M059J (cell line): ENCODE data around the gene EIF2S3B. TPM values are rescaled to one million over a fixed set of nuclear protein-coding genes. Genes with fewer than 3 reads are reported as not detected.
"Not testable (repeated sequence)": the region's sequence is repeated elsewhere in the genome, so short reads cannot be mapped to it uniquely, and the experiment has no call there.

Experiments
- DNase-seq: peaks from one replicate; pipeline ENCODE4 v3.0.0-alpha.2; 2012; ENCODE audit warnings: low read depth
- total RNA-seq: library from RNA; depleted of rRNA; stranded (reverse); fragments of >200 nt; shearing (Covaris generic); gene quantifications from 2 replicates; pipeline ENCODE4 v1.2.3, GENCODE V29; 2014; rRNA removed

Gene EIF2S3B
- 0.64 and 1.1 TPM in 2 replicates for total RNA-seq

- DNase-seq: no peak
These were observed at the start of gene EIF2S3B for GRCh38 chr12:10505620-10506019. Gene EIF2S3B, plus strand, starts transcription at chr12:10505890. Its CDS starts 13 bp downstream, at chr12:10505903.

- peak; percentile 25 for DNase-seq
These were observed 48.8 kb upstream of the EIF2S3B start for GRCh38 chr12:10456856-10457255.

GRCh38 chr12:10457760-10458159 is 47.9 kb upstream of the EIF2S3B start:
- DNase-seq: no peak

GRCh38 chr12:10466311-10466710 is 39.4 kb upstream of the EIF2S3B start:
- DNase-seq: no peak

- DNase-seq: no peak
These were observed 36.0 kb upstream of the EIF2S3B start for GRCh38 chr12:10469701-10470100.

GRCh38 chr12:10472808-10473207 is 32.9 kb upstream of the EIF2S3B start:
- DNase-seq: not testable (repeated sequence)

GRCh38 chr12:10481901-10482300 is 23.8 kb upstream of the EIF2S3B start:
- DNase-seq: not testable (repeated sequence)

GRCh38 chr12:10487328-10487727 is 18.4 kb upstream of the EIF2S3B start:
- DNase-seq: not testable (repeated sequence)

- DNase-seq: no peak
These were observed 13.9 kb upstream of the EIF2S3B start for GRCh38 chr12:10491766-10492165.

GRCh38 chr12:10497602-10498001 is 8.1 kb upstream of the EIF2S3B start:
- peak; percentile 19 for DNase-seq

- DNase-seq: no peak
These were observed 7.6 kb upstream of the EIF2S3B start for GRCh38 chr12:10498042-10498441.

- peak; percentile 25 for DNase-seq
These were observed 4.7 kb upstream of the EIF2S3B start for GRCh38 chr12:10501030-10501429.

- DNase-seq: no peak
These were observed 2.2 kb upstream of the EIF2S3B start for GRCh38 chr12:10503460-10503859.

GRCh38 chr12:10511756-10512355 is 6.2 kb downstream of the EIF2S3B start:
- no peak for DNase-seq

- DNase-seq: no peak
These were observed 7.1 kb downstream of the EIF2S3B start for GRCh38 chr12:10512798-10513197.

- no peak for DNase-seq
These were observed 15.9 kb downstream of the EIF2S3B start for GRCh38 chr12:10521555-10521954.

GRCh38 chr12:10528174-10528953 is 22.7 kb downstream of the EIF2S3B start:
- DNase-seq: no peak

- DNase-seq: no peak
These were observed 23.9 kb downstream of the EIF2S3B start for GRCh38 chr12:10529603-10530002.

GRCh38 chr12:10537721-10538120 is 32.0 kb downstream of the EIF2S3B start:
- no peak for DNase-seq

- DNase-seq: peak; percentile 32
These were observed 35.1 kb downstream of the EIF2S3B start for GRCh38 chr12:10540776-10541205.

- DNase-seq: no peak
These were observed 37.8 kb downstream of the EIF2S3B start for GRCh38 chr12:10543499-10543898.

GRCh38 chr12:10551375-10551774 is 45.7 kb downstream of the EIF2S3B start:
- no peak for DNase-seq

GRCh38 chr12:10553148-10553547 is 47.5 kb downstream of the EIF2S3B start:
- no peak for DNase-seq
